Measurements from ENCODE around the gene IFNA10. TPM values are rescaled to one million over a fixed set of nuclear protein-coding genes. Genes with fewer than 3 reads are reported as not detected.
"Not testable (repeated sequence)": the region's sequence is repeated elsewhere in the genome, so short reads cannot be mapped to it uniquely, and the experiment has no call there.

The IFNA10 gene
- total RNA-seq, 1 experiment from 2014 or later, result not detected

DNA sequence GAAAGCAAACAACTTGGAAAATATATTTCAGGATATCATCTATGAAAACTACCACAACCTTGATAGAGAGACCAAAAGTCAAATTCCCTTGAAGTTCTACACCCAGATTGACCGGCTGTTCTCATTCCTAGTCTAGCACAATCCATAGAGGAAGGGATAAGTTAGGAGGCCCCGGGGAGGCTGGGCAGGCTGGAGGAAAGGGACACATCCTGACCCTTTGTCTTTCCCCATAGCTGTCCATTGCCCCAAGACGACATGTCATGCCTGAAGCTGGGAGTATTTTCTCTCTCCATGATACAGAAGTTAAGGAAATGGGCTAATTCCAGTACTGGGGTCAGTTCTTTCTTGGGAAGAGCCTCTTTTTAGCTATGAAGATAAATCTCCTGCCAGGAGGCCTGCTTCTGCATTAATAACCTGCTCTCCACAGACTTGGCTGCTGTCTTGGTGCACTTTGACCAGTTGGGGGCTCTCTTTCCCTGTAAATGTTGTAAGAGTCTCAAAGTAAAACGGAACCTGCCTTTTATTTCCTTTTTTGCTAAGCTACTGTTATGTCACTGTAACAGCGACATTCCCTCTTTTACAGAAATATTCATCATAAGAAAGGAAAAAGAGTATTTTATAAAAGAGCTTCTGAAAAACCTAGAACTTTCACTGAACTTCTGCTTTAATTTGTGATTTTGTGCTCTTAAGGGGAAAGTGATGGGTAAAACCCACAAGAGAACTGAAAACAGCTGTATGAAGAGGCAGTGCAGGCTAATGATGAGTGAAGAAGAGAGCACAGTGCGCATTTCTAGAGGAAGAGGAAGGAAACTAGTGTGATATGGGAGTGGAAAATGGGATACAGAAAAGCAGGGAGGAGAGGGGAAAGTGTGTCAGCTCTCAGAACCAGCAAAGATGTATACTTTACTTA, 11.8 kb downstream of the IFNA10 start:
- H4K5ac ChIP-seq (ENCODE audit: insufficient read length, low read depth, low read length); H2BK12ac ChIP-seq (ENCODE audit: insufficient read length, low read depth, low read length); H3K4ac ChIP-seq (ENCODE audit: low read depth, low read length); DNase-seq; H3K36me3 Mint-ChIP-seq (ENCODE audit: insufficient read depth in 1 of 3, low read depth in 3 of 3); H3K4me1 Mint-ChIP-seq; H2BK15ac ChIP-seq (ENCODE audit: low read depth, low read length); H3K9ac ChIP-seq (ENCODE audit: extremely low read depth, insufficient read length, low read length); H3K23me2 ChIP-seq (ENCODE audit: insufficient read length, low read depth, low read length, poor library complexity, severe bottlenecking); H3K79me2 ChIP-seq (ENCODE audit: insufficient read depth, low read length); H3K27ac Mint-ChIP-seq; H3T11ph ChIP-seq (ENCODE audit: low read length); H3K4me1 ChIP-seq (ENCODE audit: insufficient read depth, low read length); H2BK120ac ChIP-seq (ENCODE audit: low read depth, low read length, poor library complexity, severe bottlenecking); H4K91ac ChIP-seq (ENCODE audit: insufficient read length, low read depth, low read length); H4K20me1 ChIP-seq (ENCODE audit: control insufficient read depth, insufficient read depth, insufficient read length); H3K56ac ChIP-seq (ENCODE audit: insufficient read length, low read depth, low read length); H2AK5ac ChIP-seq (ENCODE audit: insufficient read length, low read length); H3K23ac ChIP-seq (ENCODE audit: insufficient read length, low read depth, low read length); H3K27me3 ChIP-seq (ENCODE audit: insufficient read depth, low read length); H3K27ac ChIP-seq (ENCODE audit: insufficient read length, low read depth, low read length); H3K79me1 ChIP-seq (ENCODE audit: insufficient read depth, low read depth, low read length, poor library complexity, severe bottlenecking); H3K18ac ChIP-seq (ENCODE audit: insufficient read length, low read depth, low read length); H3K4me2 ChIP-seq (ENCODE audit: insufficient read depth, insufficient read length, low read length); H4K8ac ChIP-seq (replicated peaks; ENCODE audit: insufficient read length, low read depth, low read length); H2AFZ ChIP-seq (ENCODE audit: low read length); H2BK20ac ChIP-seq (ENCODE audit: low read depth, low read length, poor library complexity, severe bottlenecking); H3K14ac ChIP-seq (ENCODE audit: insufficient read depth, low read length); H3K4me3 Mint-ChIP-seq; H3K9me3 Mint-ChIP-seq; H2BK5ac ChIP-seq (ENCODE audit: insufficient read length, low read length); H3K9me3 ChIP-seq (ENCODE audit: control insufficient read depth, low read depth, low read length): not testable (repeated sequence)
- TF ChIP-seq, protein P1, sequence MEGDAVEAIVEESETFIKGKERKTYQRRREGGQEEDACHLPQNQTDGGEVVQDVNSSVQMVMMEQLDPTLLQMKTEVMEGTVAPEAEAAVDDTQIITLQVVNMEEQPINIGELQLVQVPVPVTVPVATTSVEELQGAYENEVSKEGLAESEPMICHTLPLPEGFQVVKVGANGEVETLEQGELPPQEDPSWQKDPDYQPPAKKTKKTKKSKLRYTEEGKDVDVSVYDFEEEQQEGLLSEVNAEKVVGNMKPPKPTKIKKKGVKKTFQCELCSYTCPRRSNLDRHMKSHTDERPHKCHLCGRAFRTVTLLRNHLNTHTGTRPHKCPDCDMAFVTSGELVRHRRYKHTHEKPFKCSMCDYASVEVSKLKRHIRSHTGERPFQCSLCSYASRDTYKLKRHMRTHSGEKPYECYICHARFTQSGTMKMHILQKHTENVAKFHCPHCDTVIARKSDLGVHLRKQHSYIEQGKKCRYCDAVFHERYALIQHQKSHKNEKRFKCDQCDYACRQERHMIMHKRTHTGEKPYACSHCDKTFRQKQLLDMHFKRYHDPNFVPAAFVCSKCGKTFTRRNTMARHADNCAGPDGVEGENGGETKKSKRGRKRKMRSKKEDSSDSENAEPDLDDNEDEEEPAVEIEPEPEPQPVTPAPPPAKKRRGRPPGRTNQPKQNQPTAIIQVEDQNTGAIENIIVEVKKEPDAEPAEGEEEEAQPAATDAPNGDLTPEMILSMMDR (conservative IDR thresholded peaks at IDR 0.05), result peak; percentile 75
- peaks cover 13% of the 10 kb centered on the region for H3K27me3 Mint-ChIP-seq (ENCODE audit: low read depth)
- WGBS (ENCODE audit: extremely low coverage, insufficient read length, low lambda C conversion rate), result no CpG with 5 or more reads among the region's 6 CpGs

- no CpG with 5 or more reads among the region's 3 CpGs for WGBS (ENCODE audit: extremely low coverage, insufficient read length, low lambda C conversion rate)
- not testable (repeated sequence) for H3K4me1 Mint-ChIP-seq
These were observed 19.5 kb downstream of the IFNA10 start, which contains the start of gene IFNA4 for GRCh38 chr9:21187487-21187886. Gene IFNA4 (minus strand): TSS chr9:21187587. CDS start chr9:21187531, 56 bp downstream.

More at GRCh38 chr9:21187487-21187886, 19.5 kb downstream of the IFNA10 start, which contains the start of gene IFNA4:
- H3K27ac Mint-ChIP-seq; H2BK20ac ChIP-seq (ENCODE audit: low read depth, low read length, poor library complexity, severe bottlenecking); H3K27me3 Mint-ChIP-seq (ENCODE audit: low read depth); H3K79me2 ChIP-seq (ENCODE audit: insufficient read depth, low read length); H2AFZ ChIP-seq (ENCODE audit: low read length); H2AK5ac ChIP-seq (ENCODE audit: insufficient read length, low read length); H3K9me3 ChIP-seq (ENCODE audit: control insufficient read depth, low read depth, low read length); H3K9me3 Mint-ChIP-seq; H3K23me2 ChIP-seq (ENCODE audit: insufficient read length, low read depth, low read length, poor library complexity, severe bottlenecking); H4K20me1 ChIP-seq (ENCODE audit: control insufficient read depth, insufficient read depth, insufficient read length); H2BK12ac ChIP-seq (ENCODE audit: insufficient read length, low read depth, low read length); DNase-seq; H3K9ac ChIP-seq (ENCODE audit: extremely low read depth, insufficient read length, low read length); H3K27ac ChIP-seq (ENCODE audit: insufficient read length, low read depth, low read length); H3K27me3 ChIP-seq (ENCODE audit: insufficient read depth, low read length); H3K56ac ChIP-seq (ENCODE audit: insufficient read length, low read depth, low read length); H2BK120ac ChIP-seq (ENCODE audit: low read depth, low read length, poor library complexity, severe bottlenecking); H4K91ac ChIP-seq (ENCODE audit: insufficient read length, low read depth, low read length); H3K23ac ChIP-seq (ENCODE audit: insufficient read length, low read depth, low read length); H2BK15ac ChIP-seq (ENCODE audit: low read depth, low read length); H3K18ac ChIP-seq (ENCODE audit: insufficient read length, low read depth, low read length); H4K5ac ChIP-seq (ENCODE audit: insufficient read length, low read depth, low read length); H3T11ph ChIP-seq (ENCODE audit: low read length); H3K79me1 ChIP-seq (ENCODE audit: insufficient read depth, low read depth, low read length, poor library complexity, severe bottlenecking); H3K36me3 Mint-ChIP-seq (ENCODE audit: insufficient read depth in 1 of 3, low read depth in 3 of 3); H3K4ac ChIP-seq (ENCODE audit: low read depth, low read length); H4K8ac ChIP-seq (replicated peaks; ENCODE audit: insufficient read length, low read depth, low read length); H3K4me3 Mint-ChIP-seq; H2BK5ac ChIP-seq (ENCODE audit: insufficient read length, low read length); H3K14ac ChIP-seq (ENCODE audit: insufficient read depth, low read length); H3K4me2 ChIP-seq (ENCODE audit: insufficient read depth, insufficient read length, low read length); H3K4me1 ChIP-seq (ENCODE audit: insufficient read depth, low read length): not testable (repeated sequence)
